A673 (cell line): ENCODE measurements around the gene KIAA0040.

ENCODE experiments used
- EZH2 ChIP-seq: fragments of 200-600 bp; sonication (generic); IDR thresholded peaks from 2 replicates; pipeline ENCODE4 v1.6.1; 2017; ENCODE audit warnings: borderline replicate concordance, low read depth, mild to moderate bottlenecking, mixed read lengths, antibody characterized with exemption, low read length; ENCODE audit not compliant: poor library complexity, severe bottlenecking
- TF ChIP-seq, protein P1 (sequence below): fragments of 300-800, 200-600 bp; sonication (generic); conservative IDR thresholded peaks from 2 replicates; pipeline ENCODE4 v1.5.1; 2017; ENCODE audit warnings: low read depth, mild to moderate bottlenecking, antibody characterized with exemption, low read length, moderate library complexity, mixed read lengths

DNA sequence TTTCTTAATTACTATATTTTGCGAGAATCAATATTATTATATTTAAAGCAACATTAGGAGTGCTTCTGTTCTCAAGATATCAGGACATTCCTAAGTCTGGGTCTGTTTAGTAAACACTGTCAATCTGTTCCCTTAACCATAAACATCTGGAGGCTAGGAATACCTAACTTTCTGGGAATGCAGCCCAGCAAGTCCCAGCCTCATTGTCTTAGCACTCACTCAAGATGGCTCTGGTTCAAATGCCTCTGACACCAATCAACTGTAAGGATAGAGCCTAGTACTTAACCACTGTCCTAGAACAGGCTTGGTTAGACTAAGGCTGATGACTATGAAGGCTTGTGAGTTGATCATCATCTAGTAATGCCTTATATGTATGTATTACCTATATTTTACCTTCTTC is 63.4 kb downstream of the KIAA0040 start:
- TF ChIP-seq, protein P1, sequence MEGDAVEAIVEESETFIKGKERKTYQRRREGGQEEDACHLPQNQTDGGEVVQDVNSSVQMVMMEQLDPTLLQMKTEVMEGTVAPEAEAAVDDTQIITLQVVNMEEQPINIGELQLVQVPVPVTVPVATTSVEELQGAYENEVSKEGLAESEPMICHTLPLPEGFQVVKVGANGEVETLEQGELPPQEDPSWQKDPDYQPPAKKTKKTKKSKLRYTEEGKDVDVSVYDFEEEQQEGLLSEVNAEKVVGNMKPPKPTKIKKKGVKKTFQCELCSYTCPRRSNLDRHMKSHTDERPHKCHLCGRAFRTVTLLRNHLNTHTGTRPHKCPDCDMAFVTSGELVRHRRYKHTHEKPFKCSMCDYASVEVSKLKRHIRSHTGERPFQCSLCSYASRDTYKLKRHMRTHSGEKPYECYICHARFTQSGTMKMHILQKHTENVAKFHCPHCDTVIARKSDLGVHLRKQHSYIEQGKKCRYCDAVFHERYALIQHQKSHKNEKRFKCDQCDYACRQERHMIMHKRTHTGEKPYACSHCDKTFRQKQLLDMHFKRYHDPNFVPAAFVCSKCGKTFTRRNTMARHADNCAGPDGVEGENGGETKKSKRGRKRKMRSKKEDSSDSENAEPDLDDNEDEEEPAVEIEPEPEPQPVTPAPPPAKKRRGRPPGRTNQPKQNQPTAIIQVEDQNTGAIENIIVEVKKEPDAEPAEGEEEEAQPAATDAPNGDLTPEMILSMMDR = no peak
- TF ChIP-seq EZH2 = no peak
